LoVo (cell line): ENCODE results near the gene IRF8.
"Not testable (repeated sequence)": the region's sequence is repeated elsewhere in the genome, so short reads cannot be mapped to it uniquely, and the experiment has no call there.

Source experiments
- DNase-seq: peaks from one replicate; pipeline ENCODE4 v3.0.0-alpha.2; 2016; ENCODE audit warnings: low spot score

IRF8 gene

GRCh38 chr16:85935974-85936760 lies 37.2 kb downstream of the IRF8 start:
- no peak for DNase-seq

DNA sequence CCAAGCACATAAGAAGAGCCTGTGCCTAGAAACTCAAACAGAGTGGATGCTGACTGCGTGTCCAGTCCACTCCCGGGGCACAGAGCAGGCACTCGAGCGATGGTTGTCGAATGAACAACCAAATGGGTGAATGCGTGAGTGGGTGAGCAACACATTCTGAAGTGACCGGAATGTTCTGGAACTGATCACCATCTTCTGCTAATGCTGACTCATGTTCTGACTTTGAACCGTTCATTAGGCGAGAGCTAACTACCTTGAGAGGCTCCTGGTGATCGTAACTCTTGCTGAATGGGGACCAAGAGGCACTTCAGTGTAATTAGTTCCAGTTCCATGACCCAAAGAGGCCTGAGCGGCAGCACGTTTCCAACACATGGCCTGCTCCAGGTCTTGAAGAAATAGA lies 37.9 kb downstream of the IRF8 start:
- DNase-seq = no peak

GRCh38 chr16:85940214-85940613 lies 41.3 kb downstream of the IRF8 start:
- no peak for DNase-seq

GRCh38 chr16:85941863-85942644 lies 43.1 kb downstream of the IRF8 start:
- DNase-seq = no peak

GRCh38 chr16:85942659-85943058 lies 43.7 kb downstream of the IRF8 start:
- DNase-seq = not testable (repeated sequence)

DNA sequence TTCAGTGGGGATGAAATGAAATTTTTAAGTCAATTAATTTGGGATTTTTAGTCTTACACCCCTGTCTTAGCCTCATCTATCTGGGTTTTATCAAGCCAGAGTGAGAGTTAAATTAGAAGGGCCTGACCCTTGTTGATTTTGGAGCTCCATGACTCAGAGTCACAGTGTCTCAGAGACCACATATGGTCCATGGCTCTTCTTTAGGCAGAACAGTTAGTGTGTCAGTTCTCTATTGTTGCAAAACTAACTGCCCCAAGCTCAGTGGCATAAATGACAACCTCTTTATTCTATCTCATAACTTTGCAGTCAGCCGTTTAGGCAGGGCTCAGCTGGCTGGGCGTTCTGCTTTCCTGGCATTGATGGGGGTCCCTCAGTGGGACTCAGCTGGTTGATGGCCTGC lies 44.7 kb downstream of the IRF8 start:
- no peak for DNase-seq

GRCh38 chr16:85944572-85945423 lies 45.8 kb downstream of the IRF8 start:
- no peak for DNase-seq

DNA sequence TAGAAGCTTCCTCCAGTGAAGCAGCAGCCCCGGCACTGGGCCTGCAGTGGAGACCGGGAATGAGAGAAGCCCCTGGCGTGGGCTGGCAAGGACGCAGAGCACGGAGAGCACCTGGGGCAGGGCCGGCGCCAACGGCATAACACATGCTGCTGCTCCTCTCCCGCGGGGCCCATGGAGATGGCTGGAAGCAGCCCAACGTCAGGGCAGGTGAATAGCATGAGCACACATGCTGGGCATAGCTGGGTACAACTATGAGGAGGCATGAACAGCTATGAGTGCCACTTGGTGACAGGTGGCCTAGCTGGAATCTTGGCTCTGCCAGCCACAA lies 46.4 kb downstream of the IRF8 start:
- DNase-seq = no peak

DNA sequence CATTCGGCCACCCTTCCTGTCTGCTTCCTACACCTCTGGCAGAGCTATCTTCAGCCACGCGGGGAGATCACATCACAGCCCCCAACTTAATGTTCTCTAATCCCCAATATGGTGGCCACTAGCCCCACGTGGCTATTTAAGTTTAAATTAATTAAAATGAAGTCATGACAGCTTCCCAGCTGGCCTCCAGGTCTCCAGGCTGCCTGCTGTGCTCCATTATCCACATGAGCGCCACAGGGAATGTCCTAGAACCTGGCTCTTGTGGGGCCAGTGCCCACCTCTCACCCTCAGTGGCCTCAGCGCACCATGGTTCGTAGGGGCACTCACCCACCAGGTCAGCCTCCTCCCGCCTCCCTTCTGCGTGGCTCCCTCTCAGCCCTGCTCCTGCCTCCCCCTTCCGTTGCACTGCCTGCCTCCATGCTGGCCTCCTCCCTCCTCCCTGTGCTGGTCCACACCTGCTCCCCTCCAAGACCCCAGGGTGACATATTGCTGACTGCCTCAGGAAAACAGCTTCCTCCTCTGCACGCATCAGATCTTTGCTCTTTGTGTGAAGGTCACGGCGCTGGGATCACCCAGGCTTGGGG lies 47.7 kb downstream of the IRF8 start:
- no peak for DNase-seq

DNA sequence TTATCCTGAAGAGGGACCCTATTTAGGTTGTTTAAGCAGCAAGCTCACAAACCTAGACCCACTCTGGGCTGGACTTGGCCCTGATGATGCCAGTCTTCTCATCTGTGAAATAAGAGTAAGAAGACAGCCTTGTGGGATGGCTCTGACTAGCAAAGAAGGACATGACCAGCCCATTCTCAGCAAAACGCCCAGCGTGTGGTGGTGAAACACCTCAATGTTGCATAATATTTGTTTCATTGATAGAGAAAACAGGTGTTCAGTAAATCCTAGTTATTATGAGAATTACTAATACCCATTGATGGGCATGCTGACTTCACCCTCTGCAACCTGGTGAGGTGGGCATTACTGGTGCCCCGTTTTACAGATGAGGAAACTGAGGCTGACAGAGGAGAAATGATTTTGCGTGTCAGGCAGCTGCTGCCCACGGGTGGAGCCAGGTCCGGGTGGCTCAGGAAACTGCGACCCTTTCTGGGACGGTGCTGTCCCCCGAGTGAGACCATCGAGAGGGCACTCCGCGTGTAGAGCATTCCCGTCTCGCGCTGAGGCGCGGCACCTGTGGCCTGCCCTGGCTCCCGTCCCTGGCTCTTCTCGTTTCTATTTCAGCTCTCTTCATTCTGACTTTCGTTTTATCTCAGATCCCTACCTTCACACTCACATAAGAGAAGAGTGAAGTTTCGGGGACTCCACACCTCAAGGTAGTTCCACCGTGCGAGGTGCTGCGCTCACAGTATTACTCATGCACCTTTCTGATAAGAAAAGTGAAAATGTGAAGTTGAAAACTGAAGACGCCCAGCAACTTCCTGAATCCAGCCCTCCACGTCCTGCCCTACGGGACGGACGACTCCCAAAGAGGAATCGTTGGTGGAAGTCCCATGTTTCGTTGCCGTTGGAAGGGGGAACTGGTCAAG lies 48.5 kb downstream of the IRF8 start:
- no peak for DNase-seq

GRCh38 chr16:85948138-85948509 lies 49.2 kb downstream of the IRF8 start:
- DNase-seq = no peak

DNA sequence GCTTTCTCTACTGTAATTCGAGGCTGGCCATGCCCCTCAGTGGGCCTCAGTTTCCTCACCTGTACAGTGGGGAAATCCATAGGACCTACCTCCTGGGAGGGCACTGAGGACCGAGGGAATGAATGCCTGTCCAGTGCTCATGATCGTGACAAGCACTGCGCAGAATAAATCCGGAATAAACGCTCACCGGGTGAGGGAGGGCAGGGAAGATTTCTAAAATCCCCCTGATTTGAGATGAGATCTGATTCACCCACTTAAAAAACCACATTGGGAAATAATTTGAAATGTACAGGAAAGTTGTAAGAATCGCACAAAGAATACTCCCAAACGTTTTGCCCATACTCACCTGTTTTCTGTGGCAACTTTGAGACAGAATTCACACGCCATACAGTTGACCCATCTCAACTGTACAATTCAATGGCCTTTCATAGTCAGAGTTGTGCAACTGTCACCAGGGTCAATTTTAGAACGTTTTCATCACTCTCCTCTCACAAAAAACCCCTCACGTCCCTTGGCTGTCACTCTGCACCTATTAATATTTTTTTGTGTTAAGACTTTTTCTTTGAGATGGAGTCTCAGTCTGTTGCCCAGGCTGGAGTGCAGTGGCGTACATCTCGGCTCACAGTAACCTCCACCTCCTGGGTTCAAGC lies 49.8 kb downstream of the IRF8 start:
- DNase-seq = no peak

- no peak for DNase-seq
Observed at GRCh38 chr16:85950136-85950918, 51.4 kb downstream of the IRF8 start.

DNA sequence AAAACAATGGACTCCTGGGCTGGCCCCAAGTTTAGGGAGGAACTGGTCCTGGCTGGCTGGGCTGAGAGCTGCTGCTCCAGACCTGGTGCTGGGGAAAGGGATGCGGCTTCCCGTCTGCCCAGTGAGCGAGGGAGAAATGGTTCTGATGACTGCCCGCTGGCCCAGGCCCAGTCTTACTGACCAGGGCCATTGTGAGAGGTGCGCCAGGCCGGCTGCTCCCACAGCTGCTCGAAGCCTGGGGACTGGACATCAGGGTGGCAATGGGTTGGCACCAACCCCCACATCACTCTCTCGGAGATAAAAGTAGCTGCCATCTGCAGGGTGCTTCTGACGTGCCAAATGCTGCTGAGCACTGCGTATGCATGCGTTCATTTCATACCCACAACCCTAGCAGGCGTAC lies 53.2 kb downstream of the IRF8 start:
- no peak for DNase-seq

- no peak for DNase-seq
Observed at GRCh38 chr16:85952811-85953210, 53.8 kb downstream of the IRF8 start.

DNA sequence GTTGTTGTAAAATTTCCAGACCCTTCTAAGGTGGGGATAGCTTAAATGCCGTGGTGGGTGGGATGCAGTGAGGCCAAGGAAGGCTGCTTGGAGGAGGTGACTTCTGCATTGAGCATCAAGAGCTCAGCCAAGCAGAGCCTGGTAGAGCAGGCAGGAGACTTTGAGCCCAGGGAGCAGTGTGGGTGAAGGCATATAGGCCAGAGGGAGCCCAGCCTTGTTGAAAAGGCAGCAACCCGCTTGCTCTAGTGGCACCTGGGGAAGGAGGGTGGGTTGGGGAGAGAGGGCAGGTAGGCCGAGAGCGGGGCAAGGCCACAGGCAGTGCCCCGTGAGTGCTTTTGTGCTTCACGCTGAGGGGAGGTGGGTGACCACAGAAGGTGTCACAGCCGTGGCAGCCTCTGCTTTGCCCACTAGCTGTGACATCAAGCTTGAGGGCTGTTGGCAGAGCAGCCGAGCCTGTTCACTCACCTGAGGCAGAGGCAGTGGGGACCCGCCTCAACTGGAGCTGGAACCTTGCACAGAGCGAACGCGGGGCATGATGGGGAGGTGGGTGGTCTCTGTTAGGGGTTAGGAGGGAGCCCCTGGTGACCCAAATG lies 56.1 kb downstream of the IRF8 start:
- no peak for DNase-seq

- DNase-seq = no peak
Observed at GRCh38 chr16:85955566-85955965, 56.6 kb downstream of the IRF8 start.

DNA sequence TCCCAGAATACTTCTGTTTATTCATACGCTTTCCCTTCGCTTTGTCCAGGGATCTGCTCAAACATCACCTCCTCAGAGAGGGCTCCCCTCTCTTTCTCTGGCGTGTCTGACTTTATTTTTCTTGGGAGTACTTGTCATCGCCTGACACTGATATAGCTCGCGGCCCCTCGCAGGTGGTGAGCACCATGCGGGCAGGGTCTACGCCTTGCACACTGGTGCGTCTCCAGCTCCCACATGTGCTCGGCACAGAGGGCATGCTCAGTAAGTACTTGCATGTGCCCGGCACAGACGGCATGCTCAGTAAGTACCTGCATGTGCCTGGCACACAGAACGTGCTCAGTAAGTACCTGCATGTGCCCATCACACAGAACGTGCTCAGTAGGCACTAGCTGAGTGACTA lies 57.5 kb downstream of the IRF8 start:
- DNase-seq = no peak

GRCh38 chr16:85958731-85959130 lies 59.8 kb downstream of the IRF8 start:
- no peak for DNase-seq

DNA sequence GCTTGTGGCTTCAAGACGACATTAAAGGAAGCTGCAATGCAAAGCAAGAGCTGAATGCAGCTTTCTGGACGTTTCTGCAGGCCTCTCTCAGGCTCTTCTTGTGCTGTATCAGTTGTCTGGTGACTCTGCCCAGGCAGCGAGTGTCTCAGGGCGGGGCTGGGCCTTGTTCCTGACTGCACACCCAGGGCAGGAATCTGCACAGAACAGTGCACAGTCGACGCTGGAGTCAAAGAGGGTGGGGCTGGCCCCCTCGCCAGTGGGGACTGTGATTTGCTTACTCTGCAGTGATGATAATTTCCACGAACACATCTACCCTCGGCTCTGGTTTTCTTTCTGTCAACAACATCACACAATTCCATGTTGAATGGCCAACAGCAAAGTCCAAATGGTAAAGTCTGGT lies 60.7 kb downstream of the IRF8 start:
- DNase-seq = no peak
